Tibial nerve (tissue), 4 donors: ENCODE results near the gene FBXL17. TPM values are rescaled to one million over a fixed set of nuclear protein-coding genes. Genes with fewer than 3 reads are reported as not detected.

Experiments
- DNase-seq, 2 donors: peaks; one replicate each; pipeline ENCODE4 v3.0.0-alpha.2; 2019; ENCODE audit warnings: low spot score in 2 of 2
- H3K27ac ChIP-seq, 4 donors: fragments of 200-600 bp; sonication (generic) in 3 of 4; one replicate each; pipeline ENCODE4 v1.5.1; 2017 to 2019; ENCODE audit warnings: mild to moderate bottlenecking in 1 of 4
- H3K27me3 ChIP-seq, 2 donors: fragments of 200-600 bp; sonication (generic) in 1 of 2; one replicate each; pipeline versions ENCODE4 v1.5.1 to v1.6.0; 2017 to 2019
- H3K36me3 ChIP-seq, 3 donors: fragments of 200-600 bp; sonication (generic); one replicate each; pipeline ENCODE4 v1.5.1; 2018 to 2019
- H3K4me1 ChIP-seq, 4 donors: fragments of 200-600 bp; sonication (generic) in 3 of 4; one replicate each; pipeline ENCODE4 v1.5.1; 2017 to 2019
- H3K4me3 ChIP-seq, 4 donors: fragments of 200-600 bp; sonication (generic) in 3 of 4; one replicate each; pipeline ENCODE4 v1.5.1; 2017 to 2019; ENCODE audit warnings: mild to moderate bottlenecking in 1 of 4, moderate library complexity in 1 of 4
- H3K9me3 ChIP-seq, 4 donors: fragments of 200-600 bp; sonication (generic) in 3 of 4; one replicate each; pipeline ENCODE4 v1.5.1; 2017 to 2019
- EP300 ChIP-seq, 2 donors: sonication (generic); formaldehyde crosslinking; IDR thresholded peaks; one replicate each; pipeline ENCODE4 v1.6.1; 2017; ENCODE audit warnings: antibody characterized with exemption in 2 of 2, mild to moderate bottlenecking in 1 of 2
- POLR2A ChIP-seq, 2 donors: fragments of 450-650 bp; IDR thresholded peaks; one replicate each; pipeline ENCODE4 v1.6.1; 2017; ENCODE audit warnings: antibody characterized with exemption in 2 of 2, mild to moderate bottlenecking in 2 of 2, moderate library complexity in 2 of 2
- WGBS, 2 donors: methylation state at CpG; one replicate each; pipeline ENCODE4 v1.1.5; 2018; 5-methylcytosine and 5-hydroxymethylcytosine counted together
- total RNA-seq, 4 donors: library from RNA; depleted of rRNA; stranded (reverse); fragments of >200 nt; gene quantifications; one replicate each; pipeline ENCODE4 v1.1.0, GENCODE V29; 2016
- TF ChIP-seq, protein P1 (sequence below), 5 experiments: fragments of 200-600 bp in 3 of 5; fragments of 450-650 bp in 2 of 5; sonication (generic) in 3 of 5; IDR thresholded peaks; one replicate each; pipeline ENCODE4 v1.5.1; 2016 to 2019; ENCODE audit warnings: antibody characterized with exemption in 5 of 5, mild to moderate bottlenecking in 3 of 5, moderate library complexity in 2 of 5

Gene FBXL17
- total RNA-seq, 4 donors from 2014 or later, result 16.5 to 19.0 (median 17.6) TPM

DNA sequence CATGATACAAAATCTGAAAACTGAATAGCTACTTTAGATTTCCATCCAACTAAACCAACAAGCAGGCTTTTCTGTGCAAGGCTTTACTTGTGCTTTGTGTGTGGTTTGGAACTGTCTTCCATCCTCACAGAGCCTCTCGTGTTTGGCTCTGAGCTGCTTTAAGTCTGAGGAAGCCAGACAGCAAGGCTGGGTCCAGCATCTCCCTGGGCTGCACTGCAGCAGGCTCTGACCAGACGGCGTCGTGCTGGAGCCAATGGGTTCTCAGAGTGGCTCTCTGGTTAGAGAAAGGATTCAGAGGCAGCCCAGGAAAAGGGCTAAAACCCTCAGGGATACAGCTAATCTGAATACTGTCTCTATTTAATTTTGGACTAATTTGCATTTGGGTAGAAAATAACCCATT lies 503.2 kb downstream of the FBXL17 start:
- Histone ChIP-seq H3K27me3 (no peaks in the 10 kb centered on the region), H3K4me1 (peaks cover 0 to 9% (median 0%) of the 10 kb centered on the region in 4 donors), H3K27ac (peak overlapping the region in 1 of 4 donors; percentile 15), H3K4me3 (no peak overlapping the region), H3K36me3 (peaks cover 0 to 13% (median 0%) of the 10 kb centered on the region in 3 donors), H3K9me3 (no peaks in the 10 kb centered on the region)
- TF ChIP-seq, protein P1, sequence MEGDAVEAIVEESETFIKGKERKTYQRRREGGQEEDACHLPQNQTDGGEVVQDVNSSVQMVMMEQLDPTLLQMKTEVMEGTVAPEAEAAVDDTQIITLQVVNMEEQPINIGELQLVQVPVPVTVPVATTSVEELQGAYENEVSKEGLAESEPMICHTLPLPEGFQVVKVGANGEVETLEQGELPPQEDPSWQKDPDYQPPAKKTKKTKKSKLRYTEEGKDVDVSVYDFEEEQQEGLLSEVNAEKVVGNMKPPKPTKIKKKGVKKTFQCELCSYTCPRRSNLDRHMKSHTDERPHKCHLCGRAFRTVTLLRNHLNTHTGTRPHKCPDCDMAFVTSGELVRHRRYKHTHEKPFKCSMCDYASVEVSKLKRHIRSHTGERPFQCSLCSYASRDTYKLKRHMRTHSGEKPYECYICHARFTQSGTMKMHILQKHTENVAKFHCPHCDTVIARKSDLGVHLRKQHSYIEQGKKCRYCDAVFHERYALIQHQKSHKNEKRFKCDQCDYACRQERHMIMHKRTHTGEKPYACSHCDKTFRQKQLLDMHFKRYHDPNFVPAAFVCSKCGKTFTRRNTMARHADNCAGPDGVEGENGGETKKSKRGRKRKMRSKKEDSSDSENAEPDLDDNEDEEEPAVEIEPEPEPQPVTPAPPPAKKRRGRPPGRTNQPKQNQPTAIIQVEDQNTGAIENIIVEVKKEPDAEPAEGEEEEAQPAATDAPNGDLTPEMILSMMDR (IDR thresholded peaks at IDR 0.05), result no peak
- TF ChIP-seq POLR2A (IDR thresholded peaks at IDR 0.05) (no peak), EP300 (IDR thresholded peaks at IDR 0.05) (no peak)
- 47 to 52% methylated on average over 4 of the region's 4 CpGs for WGBS, 2 donors
- no peak for DNase-seq

DNA sequence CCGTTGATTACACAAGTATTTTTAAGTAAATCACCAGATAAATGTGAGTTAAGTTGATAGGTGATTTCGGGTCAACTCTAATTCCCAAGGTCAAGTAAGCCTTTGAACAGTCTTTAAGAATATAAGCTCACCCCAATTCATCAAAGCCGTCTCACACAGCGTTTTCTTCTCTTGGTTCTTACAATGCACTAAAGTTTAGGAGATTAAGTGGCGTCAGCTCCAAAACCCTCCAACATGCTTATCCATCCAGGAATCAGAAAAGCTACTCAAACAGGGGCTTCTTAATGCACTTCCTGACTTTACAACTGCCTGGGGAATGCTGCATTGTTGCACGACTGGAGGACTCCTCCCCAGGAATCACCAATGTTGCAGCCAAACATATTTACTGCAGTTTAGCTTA lies 505.0 kb downstream of the FBXL17 start:
- no peak for TF ChIP-seq POLR2A (IDR thresholded peaks at IDR 0.05)
- no peak for TF ChIP-seq EP300 (IDR thresholded peaks at IDR 0.05)
- TF ChIP-seq, protein P1 (IDR thresholded peaks at IDR 0.05), result no peak
- no peak for DNase-seq
- Histone ChIP-seq H3K36me3 (peaks cover 0 to 13% (median 0%) of the 10 kb centered on the region in 3 donors), H3K27me3 (no peaks in the 10 kb centered on the region), H3K9me3 (no peaks in the 10 kb centered on the region), H3K4me3 (no peak overlapping the region), H3K27ac (peak overlapping the region in 1 of 4 donors; percentile 67), H3K4me1 (peaks cover 0 to 9% (median 0%) of the 10 kb centered on the region in 4 donors)
- 82 to 89% methylated on average over 6 of the region's 6 CpGs for WGBS, 2 donors

DNA sequence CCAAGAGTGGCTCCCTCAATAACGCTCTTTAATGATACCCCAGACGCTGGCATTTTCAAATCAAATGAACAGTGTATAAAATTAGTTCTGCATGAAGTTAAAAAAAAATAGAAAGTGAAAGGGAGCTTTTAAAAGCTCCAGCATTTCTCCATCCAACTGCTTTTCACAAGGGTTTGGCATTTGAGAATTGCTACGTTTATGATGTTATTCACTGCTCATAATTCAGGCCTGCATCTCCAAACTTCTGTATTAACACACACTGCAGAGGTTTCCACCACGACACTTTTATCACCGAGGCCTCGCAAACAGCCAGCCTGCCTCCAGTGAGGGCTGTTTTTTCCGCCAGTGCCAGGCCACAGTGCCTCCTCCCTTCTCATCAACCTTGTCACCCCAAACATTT lies 505.6 kb downstream of the FBXL17 start:
- H3K36me3 ChIP-seq, result peaks cover 0 to 13% (median 0%) of the 10 kb centered on the region in 3 donors
- H3K4me3 ChIP-seq, result peak overlapping the region in 1 of 4 donors; percentile 8
- DNase-seq, result no peak
- peak overlapping the region in 2 of 4 donors; percentile 36 to 67 for H3K27ac ChIP-seq
- H3K9me3 ChIP-seq, result no peaks in the 10 kb centered on the region
- H3K27me3 ChIP-seq, result no peaks in the 10 kb centered on the region
- H3K4me1 ChIP-seq, result peaks cover 0 to 9% (median 0%) of the 10 kb centered on the region in 4 donors
- 50 to 64% methylated on average over 7 of the region's 7 CpGs for WGBS, 2 donors
- TF ChIP-seq EP300 (IDR thresholded peaks at IDR 0.05), result no peak
- TF ChIP-seq, protein P1 (IDR thresholded peaks at IDR 0.05), result peak in 1 of 5 experiments; percentile 3
- no peak for TF ChIP-seq POLR2A (IDR thresholded peaks at IDR 0.05)

DNA sequence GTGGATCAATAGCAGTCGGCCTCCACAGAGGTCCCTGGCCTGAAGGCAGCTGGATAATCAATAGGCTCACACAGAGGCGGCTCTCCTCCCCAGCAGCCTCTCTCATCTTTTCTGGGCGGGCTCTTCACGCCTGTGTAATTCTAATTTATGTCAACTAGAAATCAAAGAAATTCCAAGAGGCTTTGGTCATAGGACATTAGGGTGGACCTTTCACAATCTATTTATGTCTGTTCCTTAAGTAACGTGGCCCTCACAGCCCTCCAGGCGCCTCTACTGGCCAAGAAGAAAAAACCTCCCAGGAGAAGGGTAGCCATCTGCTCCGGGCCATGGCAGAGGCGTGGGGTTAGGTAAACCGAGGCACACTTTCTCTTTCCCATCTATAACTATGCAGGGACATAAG lies 506.1 kb downstream of the FBXL17 start:
- no peaks in the 10 kb centered on the region for H3K27me3 ChIP-seq
- 50 to 64% methylated on average over 9 of the region's 9 CpGs for WGBS, 2 donors
- peak overlapping the region in 1 of 4 donors; percentile 8 for H3K4me3 ChIP-seq
- peaks cover 0 to 9% (median 0%) of the 10 kb centered on the region in 4 donors for H3K4me1 ChIP-seq
- peaks cover 0 to 13% (median 0%) of the 10 kb centered on the region in 3 donors for H3K36me3 ChIP-seq
- DNase-seq, result no peak
- H3K9me3 ChIP-seq, result no peaks in the 10 kb centered on the region
- TF ChIP-seq, protein P1 (IDR thresholded peaks at IDR 0.05), result peak in 2 of 5 experiments; percentile 11 to 25
- TF ChIP-seq POLR2A (IDR thresholded peaks at IDR 0.05), result no peak
- H3K27ac ChIP-seq, result peak overlapping the region in 2 of 4 donors; percentile 36 to 67

DNA sequence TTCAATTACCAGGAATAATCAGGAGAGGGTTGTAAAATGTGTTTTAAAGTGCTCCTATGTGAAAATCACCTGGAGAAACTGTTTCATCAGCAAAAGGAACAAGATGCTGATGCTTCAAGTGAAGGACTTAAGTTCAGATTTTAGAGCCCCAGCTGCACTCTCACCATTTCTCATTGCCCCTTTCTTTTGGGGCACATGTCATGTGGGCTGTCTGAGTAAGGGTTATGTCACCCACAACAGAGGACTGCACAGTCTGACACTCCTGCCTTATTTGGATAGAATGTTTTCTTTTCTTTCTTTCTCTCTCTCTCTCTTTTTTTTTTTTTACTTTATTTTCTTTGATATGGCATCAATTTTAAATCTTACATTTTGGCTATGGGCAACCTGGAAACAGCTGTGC lies 507.1 kb downstream of the FBXL17 start:
- peak overlapping the region in 1 of 4 donors; percentile 67 for H3K27ac ChIP-seq
- H3K36me3 ChIP-seq, result peaks cover 0 to 4% (median 0%) of the 10 kb centered on the region in 3 donors
- no peak overlapping the region for H3K4me3 ChIP-seq
- DNase-seq, result no peak
- peaks cover 0 to 9% (median 0%) of the 10 kb centered on the region in 4 donors for H3K4me1 ChIP-seq
- H3K9me3 ChIP-seq, result no peaks in the 10 kb centered on the region
- TF ChIP-seq, protein P1 (IDR thresholded peaks at IDR 0.05), result no peak
- no peak for TF ChIP-seq POLR2A (IDR thresholded peaks at IDR 0.05)
- no peaks in the 10 kb centered on the region for H3K27me3 ChIP-seq
